HepG2 (cell line): ENCODE data around the gene NEK7. TPM values are rescaled to one million over a fixed set of nuclear protein-coding genes. Genes with fewer than 3 reads are reported as not detected.

Experiments
- E2F2 ChIP-seq: sonication (generic); formaldehyde crosslinking; IDR thresholded peaks from 2 replicates; pipeline ENCODE4 v1.4.0; 2020; ENCODE audit warnings: missing genetic modification reagents, borderline replicate concordance
- HDAC1 ChIP-seq: sonication (generic); formaldehyde crosslinking; IDR thresholded peaks from 2 replicates; pipeline ENCODE4 v1.5.1; 2020; ENCODE audit warnings: mild to moderate bottlenecking, missing genetic modification reagents
- HOXD1 ChIP-seq: sonication (generic); formaldehyde crosslinking; IDR thresholded peaks from 2 replicates; pipeline ENCODE4 v1.5.0; 2020; ENCODE audit warnings: missing genetic modification reagents
- KLF13 ChIP-seq: sonication (generic); formaldehyde crosslinking; IDR thresholded peaks from 2 replicates; pipeline ENCODE4 v1.4.0; 2020; ENCODE audit warnings: mild to moderate bottlenecking, missing genetic modification reagents
- MAF1 ChIP-seq: sonication (generic); formaldehyde crosslinking; IDR thresholded peaks from 2 replicates; pipeline ENCODE4 v1.5.0; 2020; ENCODE audit warnings: missing genetic modification reagents, borderline replicate concordance
- MAFK ChIP-seq, 2 experiments: IDR thresholded peaks in 1 of 2; conservative IDR thresholded peaks in 1 of 2; 2 replicates each; pipeline ENCODE4 v1.6.1; 2011; ENCODE audit warnings: improper control_type of control experiment in 2 of 2, low read length in 2 of 2
- SATB2 ChIP-seq: sonication (generic); formaldehyde crosslinking; IDR thresholded peaks from 2 replicates; pipeline ENCODE4 v1.5.0; 2020; ENCODE audit warnings: missing genetic modification reagents
- SRSF9 ChIP-seq: fragments of 200-400 bp; formaldehyde crosslinking; IDR thresholded peaks from 2 replicates; pipeline ENCODE4 v1.6.1; 2018; ENCODE audit warnings: borderline replicate concordance, mild to moderate bottlenecking, low read depth, low read length; ENCODE audit not compliant: insufficient read depth, poor library complexity, severe bottlenecking
- XBP1 ChIP-seq: sonication (generic); formaldehyde crosslinking; IDR thresholded peaks from 2 replicates; pipeline ENCODE4 v1.5.0; 2020; ENCODE audit warnings: missing genetic modification reagents
- XRCC5 ChIP-seq: fragments of 200-400 bp; formaldehyde crosslinking; optimal IDR thresholded peaks from 2 replicates; pipeline ENCODE3; 2017; ENCODE audit warnings: mild to moderate bottlenecking, low read length
- ZKSCAN5 ChIP-seq: sonication (generic); formaldehyde crosslinking; IDR thresholded peaks from 2 replicates; pipeline ENCODE4 v1.5.1; 2020; ENCODE audit warnings: mild to moderate bottlenecking, missing genetic modification reagents
- ZNF18 ChIP-seq: sonication (generic); formaldehyde crosslinking; IDR thresholded peaks from 2 replicates; pipeline ENCODE4 v1.8.0; 2022; ENCODE audit warnings: mild to moderate bottlenecking, missing genetic modification reagents; ENCODE audit not compliant: insufficient replicate concordance
- ZNF253 ChIP-seq: sonication (generic); formaldehyde crosslinking; IDR thresholded peaks from 2 replicates; pipeline ENCODE4 v1.8.0; 2022; ENCODE audit warnings: mild to moderate bottlenecking, missing genetic modification reagents, borderline replicate concordance
- ZNF589 ChIP-seq: sonication (generic); formaldehyde crosslinking; conservative IDR thresholded peaks from 2 replicates; pipeline ENCODE4 v1.8.0; 2022; ENCODE audit warnings: mild to moderate bottlenecking, moderate library complexity, missing genetic modification reagents
- ZNF773 ChIP-seq: sonication (generic); formaldehyde crosslinking; IDR thresholded peaks from 2 replicates; pipeline ENCODE4 v1.4.0; 2020; ENCODE audit warnings: missing genetic modification reagents, borderline replicate concordance
- ZSCAN31 ChIP-seq: sonication (generic); formaldehyde crosslinking; IDR thresholded peaks from 2 replicates; pipeline ENCODE4 v1.5.0; 2020; ENCODE audit warnings: low read depth, mild to moderate bottlenecking, missing genetic modification reagents
- polyA plus RNA-seq, 8 experiments: library from polyadenylated mRNA; depleted of rRNA in 3 of 8; stranded (reverse) in 7 of 8; unstranded in 1 of 8; fragments of >200 nt; fragmentation: Illumina TruSeq in 4 of 8; extraction: Trizol in 4 of 8; gene quantifications; 2 replicates each; pipeline versions ENCODE4 v1.2.1 to v1.2.3, GENCODE V29; 2011 to 2016; ENCODE audit warnings: low read depth in 4 of 8, missing spikeins in 1 of 8, mixed read lengths in 1 of 8; ENCODE audit not compliant: insufficient read depth in 1 of 8
- total RNA-seq, 5 experiments: library from RNA; depleted of rRNA; stranded (reverse); fragments of >200 nt; fragmentation: Illumina TruSeq; extraction: Trizol; gene quantifications; 2 replicates each; pipeline ENCODE4 v1.2.3, GENCODE V29; 2016; ENCODE audit warnings: low read depth in 1 of 5
- TF ChIP-seq, protein P1 (sequence below), 2 experiments: fragments of 450-650 bp in 1 of 2; sonication (generic) in 1 of 2; formaldehyde crosslinking in 1 of 2; IDR thresholded peaks; 2 replicates each; pipeline versions ENCODE4 v1.6.1 to v1.8.0; 2016 to 2022; ENCODE audit warnings: antibody characterized with exemption in 1 of 2, mild to moderate bottlenecking in 1 of 2, missing genetic modification reagents in 1 of 2

Gene NEK7
- total and polyA plus RNA-seq, 2 of the 13 experiments (the other 11 are each of a cell fraction or from before 2014, with no cell fraction given) = 18.1 to 19.2 TPM

- TF ChIP-seq, protein P1, sequence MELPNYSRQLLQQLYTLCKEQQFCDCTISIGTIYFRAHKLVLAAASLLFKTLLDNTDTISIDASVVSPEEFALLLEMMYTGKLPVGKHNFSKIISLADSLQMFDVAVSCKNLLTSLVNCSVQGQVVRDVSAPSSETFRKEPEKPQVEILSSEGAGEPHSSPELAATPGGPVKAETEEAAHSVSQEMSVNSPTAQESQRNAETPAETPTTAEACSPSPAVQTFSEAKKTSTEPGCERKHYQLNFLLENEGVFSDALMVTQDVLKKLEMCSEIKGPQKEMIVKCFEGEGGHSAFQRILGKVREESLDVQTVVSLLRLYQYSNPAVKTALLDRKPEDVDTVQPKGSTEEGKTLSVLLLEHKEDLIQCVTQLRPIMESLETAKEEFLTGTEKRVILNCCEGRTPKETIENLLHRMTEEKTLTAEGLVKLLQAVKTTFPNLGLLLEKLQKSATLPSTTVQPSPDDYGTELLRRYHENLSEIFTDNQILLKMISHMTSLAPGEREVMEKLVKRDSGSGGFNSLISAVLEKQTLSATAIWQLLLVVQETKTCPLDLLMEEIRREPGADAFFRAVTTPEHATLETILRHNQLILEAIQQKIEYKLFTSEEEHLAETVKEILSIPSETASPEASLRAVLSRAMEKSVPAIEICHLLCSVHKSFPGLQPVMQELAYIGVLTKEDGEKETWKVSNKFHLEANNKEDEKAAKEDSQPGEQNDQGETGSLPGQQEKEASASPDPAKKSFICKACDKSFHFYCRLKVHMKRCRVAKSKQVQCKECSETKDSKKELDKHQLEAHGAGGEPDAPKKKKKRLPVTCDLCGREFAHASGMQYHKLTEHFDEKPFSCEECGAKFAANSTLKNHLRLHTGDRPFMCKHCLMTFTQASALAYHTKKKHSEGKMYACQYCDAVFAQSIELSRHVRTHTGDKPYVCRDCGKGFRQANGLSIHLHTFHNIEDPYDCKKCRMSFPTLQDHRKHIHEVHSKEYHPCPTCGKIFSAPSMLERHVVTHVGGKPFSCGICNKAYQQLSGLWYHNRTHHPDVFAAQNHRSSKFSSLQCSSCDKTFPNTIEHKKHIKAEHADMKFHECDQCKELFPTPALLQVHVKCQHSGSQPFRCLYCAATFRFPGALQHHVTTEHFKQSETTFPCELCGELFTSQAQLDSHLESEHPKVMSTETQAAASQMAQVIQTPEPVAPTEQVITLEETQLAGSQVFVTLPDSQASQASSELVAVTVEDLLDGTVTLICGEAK (IDR thresholded peaks at IDR 0.05) = no peak
- TF ChIP-seq, protein P1 (CRISPR knock-in tag; IDR thresholded peaks at IDR 0.05) = no peak
- TF ChIP-seq KLF13 (CRISPR knock-in tag) = no peak
- TF ChIP-seq XRCC5 = peak; percentile 64
- TF ChIP-seq ZSCAN31 = no peak; the same call in 1 of the 2 replicates
- no peak for TF ChIP-seq HOXD1 (CRISPR knock-in tag)
- TF ChIP-seq XBP1 (CRISPR knock-in tag) = no peak
- no peak for TF ChIP-seq MAFK (conservative IDR thresholded peaks at IDR 0.05 in 1 of 2, IDR thresholded peaks at IDR 0.05 in 1 of 2; ENCODE audit: low read length in 2 of 2)
- TF ChIP-seq HDAC1 (CRISPR knock-in tag) = no peak; the same call in 1 of the 2 replicates
- no peak for TF ChIP-seq ZNF18 (CRISPR knock-in tag)
- no peak for TF ChIP-seq E2F2 (CRISPR knock-in tag)
- TF ChIP-seq SATB2 = no peak
- TF ChIP-seq ZNF253 (CRISPR knock-in tag) = no peak
- no peak for TF ChIP-seq ZNF589 (CRISPR knock-in tag)
- TF ChIP-seq MAF1 (CRISPR knock-in tag) = no peak
- TF ChIP-seq SRSF9 = no peak
- TF ChIP-seq ZKSCAN5 (CRISPR knock-in tag) = no peak
- no peak for TF ChIP-seq ZNF773 (CRISPR knock-in tag)
These were observed 2.2 kb downstream of the NEK7 start (continued) for GRCh38 chr1:198158735-198159589.
